SHP77 (cell line): ENCODE results near the gene KLHL24.
"Not testable (repeated sequence)": the region's sequence is repeated elsewhere in the genome, so short reads cannot be mapped to it uniquely, and the experiment has no call there.

Source experiments
- DNase-seq, 2 experiments: peaks; one replicate each; lab custom pipeline; 2025; lab: John Stamatoyannopoulos, UW

KLHL24 gene

GRCh38 chr3:183697123-183697609 is 61.7 kb downstream of the KLHL24 start:
- no peak for DNase-seq

DNA sequence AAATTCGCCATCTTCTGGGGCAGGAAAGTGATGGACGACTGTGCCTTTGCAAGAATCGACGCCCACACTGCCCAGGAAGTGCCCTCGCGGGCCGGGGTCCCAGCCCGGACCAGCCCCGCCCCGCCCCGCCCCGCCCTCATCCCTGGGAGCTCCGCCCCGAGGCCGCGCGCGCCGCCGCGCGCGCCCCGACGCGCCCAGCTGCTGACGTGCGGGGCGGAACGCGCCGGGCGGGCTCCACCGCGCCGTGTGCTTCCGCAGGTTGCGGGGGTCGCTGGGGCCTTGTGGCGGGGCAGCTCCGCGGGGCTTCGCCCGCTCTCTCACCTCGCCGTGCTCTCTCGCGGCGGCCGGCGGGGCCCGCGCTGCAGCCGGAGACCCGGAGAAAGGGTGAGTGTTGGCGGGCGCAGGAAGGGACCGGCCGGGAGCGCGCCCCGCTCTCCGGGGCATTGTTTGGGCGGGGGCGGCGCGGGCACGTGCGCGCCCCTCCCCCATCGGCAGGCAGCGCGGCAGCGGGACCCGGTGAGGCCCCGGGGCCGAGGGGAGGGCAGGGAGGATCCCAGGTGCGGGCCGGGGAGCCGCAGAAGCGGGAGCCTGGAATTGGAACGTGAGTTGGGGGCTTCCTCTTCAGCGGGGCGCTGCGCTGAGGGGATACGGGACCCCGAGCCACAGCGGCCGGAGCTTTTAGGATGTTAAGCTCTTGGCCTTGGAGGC is 62.3 kb downstream of the KLHL24 start, which contains the start of gene YEATS2:
YEATS2 (plus strand) TSS at position 188 of the 708 bp plus-strand sequence. CDS start 17,366 bp downstream, outside the sequence.
- peak; percentile 55 to 73 for DNase-seq

- no peak for DNase-seq
These were observed 62.9 kb downstream of the KLHL24 start for GRCh38 chr3:183698318-183698751.

GRCh38 chr3:183698756-183699155 is 63.3 kb downstream of the KLHL24 start:
- DNase-seq: peak in 1 of 2 experiments; percentile 21

- no peak for DNase-seq
These were observed 64.0 kb downstream of the KLHL24 start for GRCh38 chr3:183699238-183699947.

GRCh38 chr3:183701744-183702143 is 66.3 kb downstream of the KLHL24 start:
- no peak for DNase-seq

DNA sequence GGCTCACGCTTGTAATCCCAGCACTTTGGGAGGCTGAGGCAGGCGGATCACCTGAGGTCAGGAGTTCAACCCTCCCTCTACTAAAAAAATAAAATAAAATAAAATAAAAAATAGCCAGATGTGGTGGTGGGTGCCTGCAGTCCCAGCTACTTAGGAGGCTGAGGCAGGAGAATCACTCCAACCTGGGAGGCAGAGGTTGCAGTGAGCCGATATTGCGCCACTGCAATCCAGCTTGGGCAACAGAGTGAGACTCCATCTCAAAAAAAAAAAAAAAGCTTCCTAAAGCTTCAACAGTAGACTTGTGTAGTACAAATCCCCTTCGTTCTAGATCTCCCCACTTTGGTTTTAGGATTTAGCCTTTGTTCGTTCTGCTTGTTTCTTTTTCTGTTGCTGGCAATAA is 68.5 kb downstream of the KLHL24 start:
- not testable (repeated sequence) for DNase-seq

DNA sequence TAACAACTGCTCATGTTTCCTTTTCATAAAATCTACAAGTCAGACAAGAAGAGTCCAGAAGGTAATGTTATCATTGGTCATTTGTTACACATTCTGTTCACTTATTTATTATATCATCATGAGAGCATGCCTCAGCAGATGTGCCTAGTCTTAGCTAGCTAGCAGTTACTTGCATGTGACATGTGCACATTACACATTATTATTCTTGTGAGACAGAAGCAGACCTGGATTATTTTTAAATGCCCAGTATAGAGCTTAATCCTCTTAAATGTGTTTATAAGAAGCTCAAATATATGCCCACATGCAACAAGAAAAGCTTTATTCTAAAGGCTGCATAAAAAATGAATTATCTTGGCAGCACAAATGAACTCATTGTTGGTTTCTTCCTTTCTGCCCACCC is 74.8 kb downstream of the KLHL24 start:
- no peak for DNase-seq

- no peak for DNase-seq
These were observed 76.1 kb downstream of the KLHL24 start for GRCh38 chr3:183711516-183711915.

GRCh38 chr3:183714622-183715021 is 79.2 kb downstream of the KLHL24 start:
- DNase-seq: no peak

DNA sequence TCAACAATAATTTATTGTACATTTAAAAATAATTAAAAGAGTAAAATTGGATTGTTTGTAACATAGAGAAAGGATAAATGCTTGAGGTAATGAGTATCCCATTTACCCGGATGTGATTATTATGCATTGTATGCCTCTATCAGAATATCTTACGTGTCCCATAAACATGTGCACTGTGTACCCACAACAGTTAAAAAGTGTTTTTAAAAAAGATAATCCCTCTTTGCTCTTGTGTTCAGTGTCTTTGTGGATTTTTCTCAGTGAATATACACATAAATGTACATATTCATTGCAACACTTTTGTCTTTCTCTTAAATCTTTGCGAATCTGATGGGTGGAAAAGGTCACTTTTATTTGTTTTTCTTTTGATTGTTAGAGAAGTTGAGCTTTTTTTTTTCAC is 82.6 kb downstream of the KLHL24 start:
- DNase-seq: no peak

DNA sequence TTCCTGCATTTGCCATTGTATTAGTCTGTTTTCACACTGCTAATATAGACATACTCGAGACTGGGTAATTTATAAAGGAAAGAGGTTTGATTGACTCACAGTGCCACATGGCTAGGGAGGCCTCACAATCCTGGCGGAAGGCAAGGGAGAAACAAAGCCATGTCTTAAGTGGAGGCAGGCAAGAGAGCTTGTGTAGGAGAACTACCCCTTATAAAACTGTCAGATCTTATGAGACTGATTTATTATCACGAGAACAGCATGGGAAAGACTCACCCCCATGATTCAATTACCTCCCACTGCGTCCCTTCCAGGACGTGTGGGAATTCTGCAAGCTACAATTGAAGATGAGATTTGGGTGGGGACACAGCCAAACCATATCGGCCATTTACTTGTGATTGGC is 90.0 kb downstream of the KLHL24 start:
- DNase-seq: no peak

- no peak for DNase-seq
These were observed 92.8 kb downstream of the KLHL24 start for GRCh38 chr3:183728204-183728603.

DNA sequence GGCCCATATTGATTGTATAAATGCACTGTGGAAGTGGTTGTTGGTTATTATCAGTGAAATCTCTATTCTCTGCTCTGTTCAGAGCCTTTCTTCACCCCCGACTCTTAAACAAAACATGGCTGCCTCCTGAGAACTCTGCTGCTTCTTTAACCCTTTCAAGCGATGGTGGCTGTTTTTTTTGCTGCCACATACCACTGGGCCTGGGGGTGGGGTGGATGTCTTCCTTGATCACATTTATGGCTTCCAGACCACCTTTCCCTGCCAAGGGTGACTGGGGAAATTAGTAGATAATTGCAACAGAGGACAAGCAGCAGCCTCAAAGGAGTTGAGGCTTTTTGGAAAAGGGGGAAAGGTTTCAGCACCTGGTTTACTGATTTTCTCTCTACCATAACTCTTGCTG is 94.9 kb downstream of the KLHL24 start:
- no peak for DNase-seq

GRCh38 chr3:183731611-183732010 is 96.2 kb downstream of the KLHL24 start:
- no peak for DNase-seq

DNA sequence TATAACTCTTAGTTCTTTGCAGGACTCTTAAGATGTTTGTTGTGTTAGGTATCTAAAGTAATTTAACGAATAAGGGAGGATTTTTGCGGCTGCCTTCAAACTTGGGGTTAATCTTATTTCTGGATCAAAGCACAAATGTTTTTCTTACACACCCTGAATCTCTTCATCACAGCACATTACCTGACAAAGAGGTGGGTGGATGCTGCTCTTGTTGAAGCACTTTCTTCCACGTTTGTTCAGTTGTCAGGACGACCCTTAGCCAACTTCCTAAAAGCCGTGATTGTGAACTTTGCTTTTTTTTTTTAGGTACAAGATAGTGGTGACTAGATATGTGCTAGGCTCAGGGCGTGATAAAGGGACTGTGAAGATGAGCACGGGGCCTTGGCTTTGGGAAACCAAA is 98.1 kb downstream of the KLHL24 start:
- DNase-seq: no peak
